Naive thymus-derived CD4-positive, alpha-beta T cell (primary cell): ENCODE data around the gene NAV2. TPM values are rescaled to one million over a fixed set of nuclear protein-coding genes. Genes with fewer than 3 reads are reported as not detected.
"Not testable (repeated sequence)": the region's sequence is repeated elsewhere in the genome, so short reads cannot be mapped to it uniquely, and the experiment has no call there.

Experiments used
- ATAC-seq: fragments of 150-1000 bp; cut with Tn5 transposase; 2 replicates; pipeline ENCODE4 v1.10.0; 2021; ENCODE audit warnings: mild to moderate bottlenecking, moderate library complexity
- CTCF ChIA-PET: fragments of 350-600 bp; sonication (Branson Sonifier 250); formaldehyde crosslinking; loops from one replicate; lab custom pipeline; 2021; ENCODE audit warnings: antibody characterized with exemption; lab: Charles Lee
- POLR2A ChIA-PET: fragments of 350-600 bp; sonication (Branson Sonifier 250); formaldehyde crosslinking; loops from one replicate; lab custom pipeline; 2021; ENCODE audit warnings: antibody characterized with exemption, inconsistent platforms; lab: Charles Lee
- DNase-seq, 9 donors: peaks; one replicate each; pipeline versions ENCODE4 v3.0.0 to v3.0.0-alpha.2; 2020 to 2022; ENCODE audit warnings: mixed read lengths in 1 of 9
- H3K27ac ChIP-seq: one replicate; pipeline ENCODE4 v1.7.0; 2013; ENCODE audit warnings: mild to moderate bottlenecking, low read depth, low read length, moderate library complexity
- H3K27me3 ChIP-seq, 2 donors: one replicate each; pipeline ENCODE4 v1.7.0; 2013; ENCODE audit warnings: low read length in 2 of 2, mild to moderate bottlenecking in 2 of 2, moderate library complexity in 2 of 2; ENCODE audit not compliant: control insufficient read depth in 2 of 2, insufficient read depth in 2 of 2
- H3K36me3 ChIP-seq, 3 experiments: 1 replicate in 2 of 3; 2 replicates in 1 of 3; pipeline ENCODE4 v1.7.0; 2013; ENCODE audit warnings: low read length in 3 of 3, mild to moderate bottlenecking in 3 of 3, moderate library complexity in 1 of 3; ENCODE audit not compliant: insufficient read depth in 3 of 3, control insufficient read depth in 2 of 3
- H3K4me1 ChIP-seq, 2 donors: one replicate each; pipeline ENCODE4 v1.7.0; 2013; ENCODE audit warnings: low read length in 2 of 2, mild to moderate bottlenecking in 2 of 2, moderate library complexity in 1 of 2; ENCODE audit not compliant: control insufficient read depth in 2 of 2, insufficient read depth in 2 of 2
- H3K4me3 ChIP-seq: 2 replicates; pipeline ENCODE4 v1.7.0; 2013; ENCODE audit warnings: mild to moderate bottlenecking, low read length
- H3K9me3 ChIP-seq, 3 experiments: 1 replicate in 2 of 3; 2 replicates in 1 of 3; pipeline ENCODE4 v1.7.0; 2013; ENCODE audit warnings: low read length in 3 of 3; ENCODE audit not compliant: control insufficient read depth in 2 of 3
- H3K27ac Mint-ChIP-seq, 9 donors: one replicate each; pipeline ENCODE4 v1.8.0; 2020 to 2022; ENCODE audit warnings: mixed read lengths in 9 of 9, mild to moderate bottlenecking in 8 of 9, moderate library complexity in 5 of 9, inconsistent platforms in 2 of 9
- H3K27me3 Mint-ChIP-seq, 5 donors: one replicate each; pipeline ENCODE4 v1.8.0; 2021 to 2022; ENCODE audit warnings: mixed read lengths in 5 of 5, mild to moderate bottlenecking in 1 of 5
- H3K36me3 Mint-ChIP-seq, 5 donors: one replicate each; pipeline ENCODE4 v1.8.0; 2020 to 2022; ENCODE audit warnings: mixed read lengths in 5 of 5, mild to moderate bottlenecking in 3 of 5, inconsistent platforms in 1 of 5
- H3K4me1 Mint-ChIP-seq, 7 donors: one replicate each; pipeline ENCODE4 v1.8.0; 2020 to 2022; ENCODE audit warnings: mixed read lengths in 7 of 7, mild to moderate bottlenecking in 3 of 7, inconsistent platforms in 1 of 7
- H3K4me3 Mint-ChIP-seq, 10 donors: one replicate each; pipeline ENCODE4 v1.8.0; 2020 to 2022; ENCODE audit warnings: mild to moderate bottlenecking in 10 of 10, mixed read lengths in 10 of 10, moderate library complexity in 6 of 10, inconsistent platforms in 2 of 10
- H3K9me3 Mint-ChIP-seq, 11 donors: one replicate each; pipeline ENCODE4 v1.8.0; 2020 to 2022; ENCODE audit warnings: mixed read lengths in 11 of 11, mild to moderate bottlenecking in 4 of 11, inconsistent platforms in 1 of 11, moderate library complexity in 1 of 11
- intact Hi-C, 2 donors: fragments of 100-400 bp; cut with micrococcal nuclease; formaldehyde crosslinking; loops; one replicate each; pipeline ENCODE4 v1.15.1; 2023
- polyA plus RNA-seq, 2 donors: library from polyadenylated mRNA; unstranded; fragments of 300-500 nt; fragmentation: Illumina TruSeq; gene quantifications; one replicate each; pipeline ENCODE4 v1.2.3, GENCODE V29; 2021
- total RNA-seq, 6 experiments: library from RNA in 5 of 6; stranded (reverse) in 5 of 6; gene quantifications; 1 replicate in 5 of 6; 2 replicates in 1 of 6; pipeline ENCODE4 v1.2.3 and lab custom pipeline; 2021 to 2026

NAV2 gene
- total and polyA plus RNA-seq, 7 experiments from 2014 or later, result 0.24 to 2.2 (median 0.48) TPM; not detected in 2

- Mint-ChIP-seq H3K4me1 (peaks cover 0 to 9% (median 6%) of the 10 kb centered on the region in 7 donors), H3K27me3 (peaks cover 4 to 38% (median 23%) of the 10 kb centered on the region in 5 donors), H3K36me3 (no peaks in the 10 kb centered on the region), H3K27ac (no peak overlapping the region), H3K4me3 (no peak overlapping the region), H3K9me3 (peaks cover 0 to 2% (median 0%) of the 10 kb centered on the region in 11 donors)
- ATAC-seq (no peak), DNase-seq (no peak)
- H3K27ac ChIP-seq, result no peak overlapping the region
- no peak overlapping the region for H3K4me3 ChIP-seq
- H3K36me3 ChIP-seq, result no peaks in the 10 kb centered on the region
- H3K27me3 ChIP-seq, result no peaks in the 10 kb centered on the region
- ChIA-PET POLR2A (no interaction called here), CTCF (no interaction called here)
- H3K9me3 ChIP-seq, result no peaks in the 10 kb centered on the region
- intact Hi-C loops, result no loop called here
- no peaks in the 10 kb centered on the region for H3K4me1 ChIP-seq
Observed at GRCh38 chr11:19955660-19956059, 243.0 kb downstream of the NAV2 start.

GRCh38 chr11:19956228-19956627 is 243.6 kb downstream of the NAV2 start:
- Mint-ChIP-seq H3K4me1 (peaks cover 0 to 9% (median 6%) of the 10 kb centered on the region in 7 donors), H3K27ac (no peak overlapping the region), H3K9me3 (peaks cover 0 to 2% (median 0%) of the 10 kb centered on the region in 11 donors), H3K27me3 (peaks cover 4 to 33% (median 22%) of the 10 kb centered on the region in 5 donors), H3K4me3 (no peak overlapping the region), H3K36me3 (no peaks in the 10 kb centered on the region)
- ChIA-PET CTCF (no interaction called here), POLR2A (no interaction called here)
- DNase-seq (no peak), ATAC-seq (no peak)
- Histone ChIP-seq H3K27me3 (no peaks in the 10 kb centered on the region), H3K4me3 (no peak overlapping the region), H3K9me3 (no peaks in the 10 kb centered on the region), H3K36me3 (no peaks in the 10 kb centered on the region), H3K4me1 (no peaks in the 10 kb centered on the region), H3K27ac (no peak overlapping the region)
- intact Hi-C loops, result no loop called here

GRCh38 chr11:19957294-19957943 is 244.8 kb downstream of the NAV2 start:
- Histone ChIP-seq H3K27ac (no peak overlapping the region), H3K36me3 (no peaks in the 10 kb centered on the region), H3K9me3 (no peaks in the 10 kb centered on the region), H3K4me3 (no peak overlapping the region), H3K4me1 (no peaks in the 10 kb centered on the region), H3K27me3 (no peaks in the 10 kb centered on the region)
- intact Hi-C loops, result no loop called here
- Mint-ChIP-seq H3K27ac (no peak overlapping the region), H3K4me3 (no peak overlapping the region), H3K36me3 (no peaks in the 10 kb centered on the region), H3K27me3 (peaks cover 4 to 28% (median 14%) of the 10 kb centered on the region in 5 donors), H3K4me1 (no peaks in the 10 kb centered on the region), H3K9me3 (peaks cover 0 to 2% (median 0%) of the 10 kb centered on the region in 11 donors)
- ChIA-PET CTCF (no interaction called here), POLR2A (no interaction called here)
- DNase-seq (no peak), ATAC-seq (no peak)

GRCh38 chr11:19958204-19958603 is 245.6 kb downstream of the NAV2 start:
- H3K4me3 ChIP-seq, result no peak overlapping the region
- H3K4me1 Mint-ChIP-seq, result peaks cover 0 to 2% (median 0%) of the 10 kb centered on the region in 7 donors
- no peak overlapping the region for H3K27ac ChIP-seq
- no peaks in the 10 kb centered on the region for H3K9me3 ChIP-seq
- no peak overlapping the region for H3K27ac Mint-ChIP-seq
- ChIA-PET CTCF (no interaction called here), POLR2A (no interaction called here)
- DNase-seq (no peak), ATAC-seq (no peak)
- no peaks in the 10 kb centered on the region for H3K36me3 ChIP-seq
- intact Hi-C loops, result no loop called here
- H3K4me1 ChIP-seq, result no peaks in the 10 kb centered on the region
- peaks cover 0 to 2% (median 0%) of the 10 kb centered on the region in 11 donors for H3K9me3 Mint-ChIP-seq
- no peaks in the 10 kb centered on the region for H3K36me3 Mint-ChIP-seq
- H3K27me3 ChIP-seq, result no peaks in the 10 kb centered on the region
- H3K4me3 Mint-ChIP-seq, result no peak overlapping the region
- peaks cover 4 to 20% (median 8%) of the 10 kb centered on the region in 5 donors for H3K27me3 Mint-ChIP-seq

GRCh38 chr11:19959210-19959609 is 246.6 kb downstream of the NAV2 start:
- Mint-ChIP-seq H3K4me1 (peaks cover 0 to 10% (median 0%) of the 10 kb centered on the region in 7 donors), H3K27ac (no peak overlapping the region), H3K36me3 (no peaks in the 10 kb centered on the region), H3K27me3 (peaks cover 0 to 12% (median 4%) of the 10 kb centered on the region in 5 donors), H3K9me3 (peaks cover 0 to 2% (median 0%) of the 10 kb centered on the region in 11 donors), H3K4me3 (no peak overlapping the region)
- no peak for ATAC-seq
- no peak overlapping the region for H3K27ac ChIP-seq
- intact Hi-C loops, result no loop called here
- ChIA-PET POLR2A (no interaction called here), CTCF (no interaction called here)
- no peaks in the 10 kb centered on the region for H3K4me1 ChIP-seq
- no peaks in the 10 kb centered on the region for H3K36me3 ChIP-seq
- H3K9me3 ChIP-seq, result no peaks in the 10 kb centered on the region
- DNase-seq, result no peak
- H3K4me3 ChIP-seq, result no peak overlapping the region
- no peaks in the 10 kb centered on the region for H3K27me3 ChIP-seq

GRCh38 chr11:19959648-19960059 is 247.0 kb downstream of the NAV2 start:
- Histone ChIP-seq H3K9me3 (no peaks in the 10 kb centered on the region), H3K27ac (no peak overlapping the region), H3K36me3 (no peaks in the 10 kb centered on the region), H3K27me3 (no peaks in the 10 kb centered on the region), H3K4me3 (no peak overlapping the region), H3K4me1 (no peaks in the 10 kb centered on the region)
- Mint-ChIP-seq H3K27ac (no peak overlapping the region), H3K36me3 (no peaks in the 10 kb centered on the region), H3K4me3 (no peak overlapping the region), H3K4me1 (peaks cover 0 to 10% (median 0%) of the 10 kb centered on the region in 7 donors), H3K9me3 (peaks cover 0 to 2% (median 0%) of the 10 kb centered on the region in 11 donors), H3K27me3 (peaks cover 0 to 9% (median 4%) of the 10 kb centered on the region in 5 donors)
- intact Hi-C loops, result no loop called here
- DNase-seq (no peak), ATAC-seq (no peak)
- POLR2A ChIA-PET, result no interaction called here
- CTCF ChIA-PET, result no interaction called here

GRCh38 chr11:19960410-19960809 is 247.8 kb downstream of the NAV2 start:
- H3K36me3 Mint-ChIP-seq, POLR2A ChIA-PET: not testable (repeated sequence)

More at GRCh38 chr11:19960410-19960809, 247.8 kb downstream of the NAV2 start:
- H3K4me1 ChIP-seq, H3K4me3 Mint-ChIP-seq, H3K27ac ChIP-seq, H3K27ac Mint-ChIP-seq, H3K27me3 ChIP-seq, DNase-seq, H3K36me3 ChIP-seq, H3K9me3 Mint-ChIP-seq, CTCF ChIA-PET, ATAC-seq, H3K4me3 ChIP-seq, H3K9me3 ChIP-seq, H3K4me1 Mint-ChIP-seq, intact Hi-C loops: not testable (repeated sequence)
- peaks cover 4 to 11% (median 7%) of the 10 kb centered on the region in 5 donors for H3K27me3 Mint-ChIP-seq
